MCF 10A (cell line): ENCODE data around the gene KRT81. TPM values are rescaled to one million over a fixed set of nuclear protein-coding genes. Genes with fewer than 3 reads are reported as not detected.
A peak's percentile ranks its signal among the peaks of the same experiment; 100 is the strongest.
"Not testable (repeated sequence)": the region's sequence is repeated elsewhere in the genome, so short reads cannot be mapped to it uniquely, and the experiment has no call there.

Experiments used
- BruUV-seq: library from RNA; stranded (reverse); fragments of 400-500 nt; replicated peaks from 2 replicates; lab custom pipeline; 2021; lab: Mats Ljungman, UMichigan
- CTCF ChIA-PET: fragments of 300-600 bp; sonication (Branson Sonifier 250); formaldehyde crosslinking; extraction: SDS; loops from one replicate; lab custom pipeline; 2021; ENCODE audit warnings: antibody characterized with exemption, inconsistent platforms; lab: Yijun Ruan, JAX
- POLR2A ChIA-PET: fragments of 300-600, 350-650 bp; sonication (Branson Sonifier 250); formaldehyde crosslinking; extraction: SDS; loops from one replicate; lab custom pipeline; 2020; ENCODE audit warnings: antibody characterized with exemption, inconsistent platforms; lab: Yijun Ruan, JAX
- DNase-seq: peaks from one replicate; pipeline ENCODE4 v3.0.0-alpha.2; 2018; ENCODE audit not compliant: unreplicated experiment
- H3K27ac Mint-ChIP-seq: one replicate; pipeline ENCODE4 v1.8.0; 2022; ENCODE audit warnings: mild to moderate bottlenecking, low read depth, mixed read lengths; ENCODE audit not compliant: unreplicated experiment
- H3K27me3 Mint-ChIP-seq: one replicate; pipeline ENCODE4 v1.8.0; 2022; ENCODE audit warnings: mixed read lengths; ENCODE audit not compliant: insufficient read depth, unreplicated experiment
- H3K36me3 Mint-ChIP-seq: one replicate; pipeline ENCODE4 v1.8.0; 2022; ENCODE audit warnings: mild to moderate bottlenecking, moderate library complexity, mixed read lengths; ENCODE audit not compliant: insufficient read depth, unreplicated experiment
- H3K4me1 Mint-ChIP-seq: one replicate; pipeline ENCODE4 v1.8.0; 2022; ENCODE audit warnings: mixed read lengths; ENCODE audit not compliant: insufficient read depth, unreplicated experiment
- H3K4me3 Mint-ChIP-seq: one replicate; pipeline ENCODE4 v1.8.0; 2022; ENCODE audit warnings: mild to moderate bottlenecking, moderate library complexity, mixed read lengths; ENCODE audit not compliant: unreplicated experiment
- H3K9me3 Mint-ChIP-seq: one replicate; pipeline ENCODE4 v1.8.0; 2022; ENCODE audit warnings: mixed read lengths; ENCODE audit not compliant: unreplicated experiment
- intact Hi-C: fragments of 100-400 bp; cut with micrococcal nuclease; formaldehyde crosslinking; loops from 2 replicates; pipeline ENCODE4 v1.14.1; 2022
- total RNA-seq: library from RNA; stranded (reverse); gene quantifications from 2 replicates; pipeline ENCODE4 v1.2.3, GENCODE V29; 2022
- TF ChIP-seq, protein P1 (sequence below): fragments of 200-600 bp; IDR thresholded peaks from one replicate; pipeline ENCODE4 v1.8.0; 2022; ENCODE audit warnings: antibody characterized with exemption, mild to moderate bottlenecking; ENCODE audit not compliant: unreplicated experiment

The KRT81 gene
- total RNA-seq, 1 experiment from 2014 or later = 2,023 TPM

- Mint-ChIP-seq H3K9me3 (no peaks in the 10 kb centered on the region), H3K4me1 (peaks cover 7% of the 10 kb centered on the region), H3K36me3 (no peaks in the 10 kb centered on the region), H3K27ac (no peak overlapping the region), H3K27me3 (no peaks in the 10 kb centered on the region), H3K4me3 (no peak overlapping the region)
- no peak for DNase-seq
- POLR2A ChIA-PET = interaction anchor here (1.7 to 2.5 kb wide), 2 partner anchors 10 to 14 kb away, joined by 6 to 18 read pairs; no protein-coding TSS in a partner anchor
- no TSS peak for BruUV-seq
- CTCF ChIA-PET = interaction anchor here (0.8 to 2.5 kb wide), 3 partner anchors 15 to 69 kb away, joined by 3 to 9 read pairs (median 3); no protein-coding TSS in a partner anchor
- intact Hi-C loops = no loop called here
- TF ChIP-seq, protein P1, sequence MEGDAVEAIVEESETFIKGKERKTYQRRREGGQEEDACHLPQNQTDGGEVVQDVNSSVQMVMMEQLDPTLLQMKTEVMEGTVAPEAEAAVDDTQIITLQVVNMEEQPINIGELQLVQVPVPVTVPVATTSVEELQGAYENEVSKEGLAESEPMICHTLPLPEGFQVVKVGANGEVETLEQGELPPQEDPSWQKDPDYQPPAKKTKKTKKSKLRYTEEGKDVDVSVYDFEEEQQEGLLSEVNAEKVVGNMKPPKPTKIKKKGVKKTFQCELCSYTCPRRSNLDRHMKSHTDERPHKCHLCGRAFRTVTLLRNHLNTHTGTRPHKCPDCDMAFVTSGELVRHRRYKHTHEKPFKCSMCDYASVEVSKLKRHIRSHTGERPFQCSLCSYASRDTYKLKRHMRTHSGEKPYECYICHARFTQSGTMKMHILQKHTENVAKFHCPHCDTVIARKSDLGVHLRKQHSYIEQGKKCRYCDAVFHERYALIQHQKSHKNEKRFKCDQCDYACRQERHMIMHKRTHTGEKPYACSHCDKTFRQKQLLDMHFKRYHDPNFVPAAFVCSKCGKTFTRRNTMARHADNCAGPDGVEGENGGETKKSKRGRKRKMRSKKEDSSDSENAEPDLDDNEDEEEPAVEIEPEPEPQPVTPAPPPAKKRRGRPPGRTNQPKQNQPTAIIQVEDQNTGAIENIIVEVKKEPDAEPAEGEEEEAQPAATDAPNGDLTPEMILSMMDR = no peak
Observed at GRCh38 chr12:52294803-52295202, 3.5 kb upstream of the KRT81 start.

DNA sequence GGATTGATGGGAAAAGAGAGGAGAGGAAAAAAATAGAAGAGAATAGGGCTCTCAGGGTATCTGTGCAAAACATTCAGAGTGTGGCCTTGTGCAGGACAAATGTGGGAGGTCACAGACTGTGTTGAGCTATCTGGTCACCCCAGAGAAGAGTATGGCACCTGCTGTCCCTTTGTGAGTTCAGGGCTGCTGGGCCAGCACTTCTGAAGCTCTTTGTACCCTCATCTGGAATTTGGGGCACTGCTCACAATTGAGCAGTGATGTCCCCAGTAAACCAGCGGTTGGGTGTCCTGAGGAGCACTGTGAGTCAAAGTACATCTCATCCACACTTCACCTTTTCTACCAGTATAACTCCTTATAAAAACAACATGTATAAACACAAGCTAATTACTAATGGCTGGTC, 2.6 kb upstream of the KRT81 start:
- Mint-ChIP-seq H3K27me3 (no peaks in the 10 kb centered on the region), H3K4me3 (no peak overlapping the region), H3K4me1 (peaks cover 7% of the 10 kb centered on the region), H3K36me3 (no peaks in the 10 kb centered on the region), H3K27ac (no peak overlapping the region), H3K9me3 (no peaks in the 10 kb centered on the region)
- CTCF ChIA-PET = interaction anchor here (0.6 to 2.5 kb wide), 3 partner anchors 14 to 68 kb away, joined by 3 to 9 read pairs (median 3); no protein-coding TSS in a partner anchor
- POLR2A ChIA-PET = interaction anchor here (1.7 to 2.5 kb wide), 3 partner anchors 9 to 18 kb away, joined by 4 to 18 read pairs (median 6); no protein-coding TSS in a partner anchor
- no peak for DNase-seq
- no TSS peak for BruUV-seq
- intact Hi-C loops = no loop called here
- TF ChIP-seq, protein P1 = no peak

GRCh38 chr12:52290483-52291134, 725 bp downstream of the KRT81 start:
- POLR2A ChIA-PET, BruUV-seq, H3K4me3 Mint-ChIP-seq, H3K27me3 Mint-ChIP-seq, H3K9me3 Mint-ChIP-seq, H3K27ac Mint-ChIP-seq, CTCF ChIA-PET, DNase-seq, intact Hi-C loops: not testable (repeated sequence)
- H3K36me3 Mint-ChIP-seq = peaks cover 20% of the 10 kb centered on the region
- H3K4me1 Mint-ChIP-seq = peaks cover 22% of the 10 kb centered on the region

DNA sequence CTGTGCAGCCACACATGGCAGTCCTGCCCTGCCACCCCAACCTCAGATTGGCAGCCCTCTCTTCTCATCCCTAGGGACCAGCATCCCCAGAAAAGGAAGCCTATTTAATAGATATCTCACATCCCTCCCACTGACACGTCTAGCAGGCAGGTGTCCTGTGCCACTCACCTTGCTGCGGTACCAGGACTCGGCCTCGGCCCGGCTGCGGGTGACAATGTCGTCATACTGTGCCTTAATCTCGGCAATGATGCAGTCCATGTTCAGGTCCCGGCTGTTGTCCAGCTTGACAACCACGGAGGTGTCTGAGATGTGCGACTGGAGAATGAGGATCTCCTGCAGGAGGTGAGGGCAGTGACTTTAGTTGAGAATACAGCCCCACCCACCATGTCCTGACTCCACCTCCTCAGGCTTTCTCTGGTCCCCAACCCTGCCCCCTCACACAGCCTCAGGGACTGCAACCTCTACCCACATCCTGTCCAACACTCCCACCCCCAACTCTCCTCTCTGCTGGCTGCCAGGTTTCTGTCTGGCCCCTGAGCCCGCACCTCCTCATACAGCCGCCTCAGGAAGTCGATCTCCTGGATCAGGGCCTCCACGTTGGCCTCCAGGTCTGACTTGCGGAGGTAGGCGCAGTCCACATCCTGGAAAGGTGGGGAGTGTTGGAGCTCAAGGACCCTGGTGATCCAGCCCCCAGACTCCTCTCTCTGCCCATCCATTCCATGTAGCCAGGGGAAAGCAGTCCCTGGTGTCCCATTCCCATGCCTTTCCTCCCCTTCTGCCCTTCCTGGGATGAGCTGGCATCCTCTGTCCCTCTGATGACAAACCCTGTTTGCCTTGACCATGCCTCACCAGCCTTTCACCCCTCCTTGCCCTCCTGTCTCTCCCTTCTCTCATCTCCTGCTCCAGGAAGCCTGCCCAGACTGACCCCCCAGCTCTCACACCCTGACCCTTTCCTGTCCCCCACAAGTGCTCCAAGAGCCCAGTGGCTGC, 3.2 kb downstream of the KRT81 start:
- ChIA-PET POLR2A (interaction anchor here (0.6 to 1.1 kb wide), 3 partner anchors 39 to 236 kb away, joined by 3 to 4 read pairs (median 3); no protein-coding TSS in a partner anchor), CTCF (interaction anchor here (0.6 to 4.0 kb wide), 3 partner anchors 9 to 40 kb away, joined by 3 to 32 read pairs (median 3); no protein-coding TSS in a partner anchor)
- H3K27me3 Mint-ChIP-seq, BruUV-seq, H3K9me3 Mint-ChIP-seq, intact Hi-C loops: not testable (repeated sequence)
- H3K4me3 Mint-ChIP-seq = peak overlapping the region; percentile 80
- H3K36me3 Mint-ChIP-seq = peaks cover 30% of the 10 kb centered on the region
- DNase-seq = peak; percentile 85
- H3K4me1 Mint-ChIP-seq = peaks cover 39% of the 10 kb centered on the region
- H3K27ac Mint-ChIP-seq = peak overlapping the region; percentile 83
